NCI-H446 treated with DMSO at 0.1 percent for 48 hours (cell line): ENCODE results near the gene POLR1A.

Experiments used
- DNase-seq: peaks from one replicate; lab custom pipeline; 2025; lab: John Stamatoyannopoulos, UW

Gene POLR1A

GRCh38 chr2:86021396-86022378 lies 84.0 kb downstream of the POLR1A start:
- DNase-seq = no peak

- no peak for DNase-seq
These were observed 84.7 kb downstream of the POLR1A start for GRCh38 chr2:86020984-86021383.

- no peak for DNase-seq
These were observed 86.6 kb downstream of the POLR1A start for GRCh38 chr2:86019121-86019520.

- DNase-seq = peak; percentile 50
These were observed 87.5 kb downstream of the POLR1A start for GRCh38 chr2:86017901-86018896.

- DNase-seq = no peak
These were observed 89.1 kb downstream of the POLR1A start for GRCh38 chr2:86016581-86016980.

GRCh38 chr2:86015699-86016098 lies 90.0 kb downstream of the POLR1A start:
- DNase-seq = no peak

- DNase-seq = no peak
These were observed 90.7 kb downstream of the POLR1A start for GRCh38 chr2:86015006-86015405.

GRCh38 chr2:86014493-86014892 lies 91.2 kb downstream of the POLR1A start:
- no peak for DNase-seq

- DNase-seq = no peak
These were observed 93.5 kb downstream of the POLR1A start for GRCh38 chr2:86012007-86012712.

GRCh38 chr2:86011449-86011941 lies 94.2 kb downstream of the POLR1A start:
- no peak for DNase-seq

GRCh38 chr2:86010083-86010482 lies 95.6 kb downstream of the POLR1A start:
- DNase-seq = no peak

GRCh38 chr2:86006524-86006923 lies 99.2 kb downstream of the POLR1A start:
- DNase-seq = no peak

- no peak for DNase-seq
These were observed 101.7 kb downstream of the POLR1A start for GRCh38 chr2:86003967-86004366.

GRCh38 chr2:86003104-86003503 lies 102.6 kb downstream of the POLR1A start:
- DNase-seq = no peak

- no peak for DNase-seq
These were observed 103.3 kb downstream of the POLR1A start for GRCh38 chr2:86002375-86002774.

GRCh38 chr2:86001326-86001725 lies 104.4 kb downstream of the POLR1A start:
- no peak for DNase-seq

GRCh38 chr2:86000938-86001312 lies 104.8 kb downstream of the POLR1A start:
- DNase-seq = no peak

GRCh38 chr2:86000131-86000937 lies 105.4 kb downstream of the POLR1A start:
- DNase-seq = no peak

- DNase-seq = no peak
These were observed 106.4 kb downstream of the POLR1A start for GRCh38 chr2:85999061-85999831.
